ENCODE results near the gene SLC6A13. TPM values are rescaled to one million over a fixed set of nuclear protein-coding genes. Genes with fewer than 3 reads are reported as not detected.

The SLC6A13 gene
- total and polyA plus RNA-seq, 2 donors (not counting 1 experiment from before 2014, with no cell fraction given) = 0.22 to 0.54 TPM

DNA sequence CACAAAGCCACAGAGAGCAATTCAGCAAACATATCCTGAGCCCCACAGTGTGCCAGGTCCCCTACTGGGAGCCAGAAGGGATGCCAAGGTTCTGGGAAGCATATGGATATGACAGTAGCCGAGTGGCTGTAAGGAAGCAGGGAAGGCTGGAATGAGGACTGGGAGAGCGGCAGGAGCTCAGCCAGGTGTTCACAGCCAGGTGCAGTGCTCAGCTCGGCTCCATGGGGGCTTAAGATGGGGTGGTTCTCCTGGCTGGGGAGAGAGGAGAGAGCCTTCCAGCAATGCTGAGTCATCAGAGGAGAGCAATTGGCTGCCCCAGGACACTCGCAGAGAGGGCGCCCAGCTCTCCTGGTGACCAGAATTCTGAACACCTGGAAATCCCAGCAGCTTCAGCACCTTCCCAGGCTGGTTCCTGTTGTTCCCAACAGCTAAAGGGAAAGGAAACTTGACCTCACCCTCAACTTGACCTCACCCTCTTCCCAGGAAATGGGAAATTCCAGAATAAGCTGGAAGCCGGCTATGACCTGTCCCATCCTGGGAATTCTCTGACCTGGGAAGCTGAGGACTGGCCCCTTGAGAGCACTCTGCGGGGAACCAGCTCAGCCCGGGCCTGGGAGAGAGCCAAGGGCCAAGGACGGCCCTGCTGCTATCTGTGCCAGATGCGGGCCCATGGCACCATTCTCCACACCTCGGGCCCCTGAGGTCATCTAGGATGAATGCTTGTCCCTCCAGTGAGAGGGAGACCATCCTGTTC is 83.3 kb downstream of the SLC6A13 start:
- Histone ChIP-seq H2AFZ (ENCODE audit: insufficient read depth, low read depth, low read length, poor library complexity, severe bottlenecking) (no peak overlapping the region), H3K4me3 (ENCODE audit: control extremely low read depth in 1 of 5, extremely low read depth in 1 of 5, insufficient read depth in 1 of 5, low read depth in 2 of 5, low read length in 4 of 5) (no peak overlapping the region), H3K4me2 (replicated peaks; ENCODE audit: low read depth, low read length, poor library complexity, severe bottlenecking) (no peak overlapping the region), H3K79me2 (ENCODE audit: control insufficient read depth, insufficient read depth, low read length) (no peaks in the 10 kb centered on the region), H3K9ac (ENCODE audit: low read length) (no peak overlapping the region), H3K36me3 (replicated peaks in 1 of 2; ENCODE audit: control extremely low read depth in 1 of 2, control insufficient read depth in 1 of 2, extremely low read depth in 1 of 2, insufficient read depth in 2 of 2, low read length in 1 of 2) (no peaks in the 10 kb centered on the region), H3K4me1 (ENCODE audit: control insufficient read depth in 2 of 2, insufficient read depth in 2 of 2, low read length in 2 of 2) (peaks cover 0 to 6% of the 10 kb centered on the region in 2 donors), H3K27ac (ENCODE audit: low read length in 2 of 2) (no peak overlapping the region), H4K20me1 (ENCODE audit: control insufficient read depth, insufficient read depth, low read length, poor library complexity, severe bottlenecking) (no peaks in the 10 kb centered on the region), H3K9me3 (ENCODE audit: control extremely low read depth in 1 of 3, control insufficient read depth in 2 of 3, insufficient read depth in 1 of 3, low read length in 2 of 3) (no peaks in the 10 kb centered on the region), H3K27me3 (replicated peaks in 1 of 4; ENCODE audit: control extremely low read depth in 1 of 4, control insufficient read depth in 3 of 4, insufficient read depth in 4 of 4, low read length in 3 of 4) (no peaks in the 10 kb centered on the region)
- no peak for ATAC-seq (ENCODE audit: low read depth)
- intact Hi-C loops (cut with micrococcal nuclease) = no loop called here
- Mint-ChIP-seq H3K9me3 (ENCODE audit: insufficient read depth) (no peaks in the 10 kb centered on the region), H3K27me3 (peaks cover 22% of the 10 kb centered on the region), H3K27ac (no peak overlapping the region), H3K4me3 (no peak overlapping the region), H3K4me1 (peaks cover 7% of the 10 kb centered on the region)
- CTCF ChIA-PET = no interaction called here
- TF ChIP-seq CTCF (IDR thresholded peaks at IDR 0.05) (no peak), EZH2 (IDR thresholded peaks at IDR 0.05; ENCODE audit: borderline replicate concordance, insufficient read depth, low read depth, low read length, poor library complexity, severe bottlenecking) (no peak)
- WGBS (ENCODE audit: insufficient coverage) = 93% methylated on average over 11 of the region's 11 CpGs
- POLR2A ChIA-PET = no interaction called here
- no peak for DNase-seq

DNA sequence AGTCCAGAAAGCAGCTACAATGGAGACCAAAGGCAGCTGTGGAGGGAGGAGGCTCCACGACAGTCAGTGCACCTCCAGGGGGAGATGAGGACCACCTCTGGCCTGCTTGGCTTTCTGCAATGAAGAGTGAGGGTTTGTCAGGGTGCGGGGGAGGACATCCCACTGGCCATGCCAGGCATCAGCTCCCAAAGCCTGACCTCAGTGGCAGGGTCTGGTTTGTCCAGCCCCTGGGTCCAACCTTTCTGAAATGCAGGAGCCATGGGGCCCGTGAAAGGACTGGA is 83.9 kb downstream of the SLC6A13 start:
- H2AFZ ChIP-seq (ENCODE audit: insufficient read depth, low read depth, low read length, poor library complexity, severe bottlenecking) = no peak overlapping the region
- H3K9ac ChIP-seq (ENCODE audit: low read length) = no peak overlapping the region
- H3K9me3 Mint-ChIP-seq (ENCODE audit: insufficient read depth) = no peaks in the 10 kb centered on the region
- no peaks in the 10 kb centered on the region for H3K36me3 ChIP-seq (replicated peaks in 1 of 2; ENCODE audit: control extremely low read depth in 1 of 2, control insufficient read depth in 1 of 2, extremely low read depth in 1 of 2, insufficient read depth in 2 of 2, low read length in 1 of 2)
- WGBS (ENCODE audit: insufficient coverage) = 84% methylated on average over 3 of the region's 3 CpGs
- H3K27ac Mint-ChIP-seq = no peak overlapping the region
- no peaks in the 10 kb centered on the region for H3K79me2 ChIP-seq (ENCODE audit: control insufficient read depth, insufficient read depth, low read length)
- no peak overlapping the region for H3K4me3 ChIP-seq (ENCODE audit: control extremely low read depth in 1 of 5, extremely low read depth in 1 of 5, insufficient read depth in 1 of 5, low read depth in 2 of 5, low read length in 4 of 5)
- H3K4me2 ChIP-seq (replicated peaks; ENCODE audit: low read depth, low read length, poor library complexity, severe bottlenecking) = no peak overlapping the region
- peaks cover 22% of the 10 kb centered on the region for H3K27me3 Mint-ChIP-seq
- no peak for DNase-seq
- ChIA-PET CTCF (no interaction called here), POLR2A (no interaction called here)
- no peaks in the 10 kb centered on the region for H4K20me1 ChIP-seq (ENCODE audit: control insufficient read depth, insufficient read depth, low read length, poor library complexity, severe bottlenecking)
- peaks cover 7% of the 10 kb centered on the region for H3K4me1 Mint-ChIP-seq
- H3K4me1 ChIP-seq (ENCODE audit: control insufficient read depth in 2 of 2, insufficient read depth in 2 of 2, low read length in 2 of 2) = peaks cover 0 to 6% of the 10 kb centered on the region in 2 donors
- H3K9me3 ChIP-seq (ENCODE audit: control extremely low read depth in 1 of 3, control insufficient read depth in 2 of 3, insufficient read depth in 1 of 3, low read length in 2 of 3) = no peaks in the 10 kb centered on the region
- ATAC-seq (ENCODE audit: low read depth) = no peak
- TF ChIP-seq CTCF (IDR thresholded peaks at IDR 0.05) (no peak), EZH2 (IDR thresholded peaks at IDR 0.05; ENCODE audit: borderline replicate concordance, insufficient read depth, low read depth, low read length, poor library complexity, severe bottlenecking) (no peak)
- H3K27ac ChIP-seq (ENCODE audit: low read length in 2 of 2) = no peak overlapping the region
- intact Hi-C loops (cut with micrococcal nuclease) = no loop called here
- no peaks in the 10 kb centered on the region for H3K27me3 ChIP-seq (replicated peaks in 1 of 4; ENCODE audit: control extremely low read depth in 1 of 4, control insufficient read depth in 3 of 4, insufficient read depth in 4 of 4, low read length in 3 of 4)
- no peak overlapping the region for H3K4me3 Mint-ChIP-seq

All from B cell (primary cell).